ENCODE results near the gene PICALM.
"Not testable (repeated sequence)": the region's sequence is repeated elsewhere in the genome, so short reads cannot be mapped to it uniquely, and the experiment has no call there.

The PICALM gene, protein sequence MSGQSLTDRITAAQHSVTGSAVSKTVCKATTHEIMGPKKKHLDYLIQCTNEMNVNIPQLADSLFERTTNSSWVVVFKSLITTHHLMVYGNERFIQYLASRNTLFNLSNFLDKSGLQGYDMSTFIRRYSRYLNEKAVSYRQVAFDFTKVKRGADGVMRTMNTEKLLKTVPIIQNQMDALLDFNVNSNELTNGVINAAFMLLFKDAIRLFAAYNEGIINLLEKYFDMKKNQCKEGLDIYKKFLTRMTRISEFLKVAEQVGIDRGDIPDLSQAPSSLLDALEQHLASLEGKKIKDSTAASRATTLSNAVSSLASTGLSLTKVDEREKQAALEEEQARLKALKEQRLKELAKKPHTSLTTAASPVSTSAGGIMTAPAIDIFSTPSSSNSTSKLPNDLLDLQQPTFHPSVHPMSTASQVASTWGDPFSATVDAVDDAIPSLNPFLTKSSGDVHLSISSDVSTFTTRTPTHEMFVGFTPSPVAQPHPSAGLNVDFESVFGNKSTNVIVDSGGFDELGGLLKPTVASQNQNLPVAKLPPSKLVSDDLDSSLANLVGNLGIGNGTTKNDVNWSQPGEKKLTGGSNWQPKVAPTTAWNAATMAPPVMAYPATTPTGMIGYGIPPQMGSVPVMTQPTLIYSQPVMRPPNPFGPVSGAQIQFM

DNA sequence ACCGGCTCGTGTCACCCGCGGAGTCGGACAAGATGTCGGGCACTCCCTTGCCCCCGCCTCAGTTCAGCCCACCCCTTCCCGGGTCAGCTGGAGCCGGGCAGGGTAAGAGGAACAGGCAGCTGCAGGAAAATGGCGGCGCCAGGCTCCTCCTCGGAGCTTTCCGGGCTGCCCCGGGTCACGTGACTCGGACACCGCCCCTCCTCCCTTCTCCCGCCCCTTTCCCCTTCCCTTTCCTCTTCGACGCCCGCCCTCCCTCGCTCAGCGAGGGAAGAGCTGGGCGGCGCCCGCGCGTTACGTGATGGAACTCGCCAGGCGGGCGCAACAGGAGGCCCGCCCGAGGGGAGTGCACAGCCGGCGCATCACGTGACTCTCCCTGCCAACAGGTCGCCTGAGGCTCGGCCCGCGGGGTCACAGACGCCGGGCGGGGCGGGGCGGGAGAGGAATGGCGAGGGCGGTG lies at the start of gene PICALM:
Gene PICALM (minus strand): TSS at position 134 of the 457 bp plus-strand sequence. CDS start 304 bp downstream, outside the sequence.
- peaks cover 4% of the 10 kb centered on the region for H3K36me3 Mint-ChIP-seq
- peak within 1 kb of the TSS; percentile 98 for H3K4me3 Mint-ChIP-seq
- H3K27ac Mint-ChIP-seq = peak within 1 kb of the TSS; percentile 99
- peak; percentile 86 to 87 for DNase-seq (ENCODE audit: low spot score in 2 of 2)
- H3K4me1 Mint-ChIP-seq = peaks cover 39% of the 10 kb centered on the region
- no peaks in the 10 kb centered on the region for H3K27me3 Mint-ChIP-seq
- H3K9me3 Mint-ChIP-seq = no peaks in the 10 kb centered on the region
- peak; percentile 76 for ATAC-seq (ENCODE audit: low read depth)

DNA sequence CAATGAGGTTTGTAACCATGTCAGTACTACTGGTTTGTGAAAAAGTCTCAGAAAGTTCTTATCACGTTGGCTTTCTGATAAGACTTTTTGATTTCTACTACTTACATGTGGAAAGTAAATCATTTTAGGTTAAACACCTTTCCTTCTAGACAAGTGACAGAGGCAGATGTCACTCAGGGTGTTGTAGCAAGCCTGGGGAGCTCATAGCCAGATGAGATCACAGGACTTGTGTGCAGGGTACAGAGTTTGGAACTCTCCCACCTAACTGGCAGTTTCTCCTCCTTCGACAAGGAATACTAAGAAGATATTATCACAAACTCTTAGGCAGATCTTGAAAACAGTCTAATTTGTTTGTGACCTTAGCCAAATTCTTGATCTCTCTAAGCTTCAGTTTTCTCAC lies 49.4 kb upstream of the PICALM start:
- Mint-ChIP-seq H3K27ac (no peak overlapping the region), H3K27me3 (peaks cover 2% of the 10 kb centered on the region), H3K4me1 (peaks cover 19% of the 10 kb centered on the region), H3K4me3 (no peak overlapping the region), H3K36me3 (no peaks in the 10 kb centered on the region), H3K9me3 (no peaks in the 10 kb centered on the region)
- ATAC-seq (ENCODE audit: low read depth) (no peak), DNase-seq (ENCODE audit: low spot score in 2 of 2) (no peak)

DNA sequence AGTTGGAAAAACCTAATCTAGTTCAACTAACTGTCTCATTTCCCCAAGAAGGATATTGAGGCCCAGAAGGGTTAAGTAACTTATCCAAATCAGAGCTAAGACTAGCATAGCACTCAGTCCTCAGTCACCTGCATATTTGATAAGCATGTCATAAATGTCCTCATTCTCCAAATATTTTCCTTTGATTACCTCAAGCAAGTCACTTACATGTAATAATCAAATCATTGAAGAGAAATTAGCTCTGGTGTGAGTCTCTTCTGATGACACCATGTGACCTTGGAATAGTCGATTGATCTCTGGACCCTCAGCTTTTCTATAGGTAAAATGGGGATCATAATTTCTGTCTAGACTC lies 48.8 kb upstream of the PICALM start:
- Mint-ChIP-seq H3K36me3 (no peaks in the 10 kb centered on the region), H3K9me3 (no peaks in the 10 kb centered on the region), H3K27me3 (peaks cover 2% of the 10 kb centered on the region), H3K27ac (peak overlapping the region; percentile 77), H3K4me1 (peaks cover 19% of the 10 kb centered on the region), H3K4me3 (no peak overlapping the region)
- no peak for DNase-seq (ENCODE audit: low spot score in 2 of 2)
- no peak for ATAC-seq (ENCODE audit: low read depth)

DNA sequence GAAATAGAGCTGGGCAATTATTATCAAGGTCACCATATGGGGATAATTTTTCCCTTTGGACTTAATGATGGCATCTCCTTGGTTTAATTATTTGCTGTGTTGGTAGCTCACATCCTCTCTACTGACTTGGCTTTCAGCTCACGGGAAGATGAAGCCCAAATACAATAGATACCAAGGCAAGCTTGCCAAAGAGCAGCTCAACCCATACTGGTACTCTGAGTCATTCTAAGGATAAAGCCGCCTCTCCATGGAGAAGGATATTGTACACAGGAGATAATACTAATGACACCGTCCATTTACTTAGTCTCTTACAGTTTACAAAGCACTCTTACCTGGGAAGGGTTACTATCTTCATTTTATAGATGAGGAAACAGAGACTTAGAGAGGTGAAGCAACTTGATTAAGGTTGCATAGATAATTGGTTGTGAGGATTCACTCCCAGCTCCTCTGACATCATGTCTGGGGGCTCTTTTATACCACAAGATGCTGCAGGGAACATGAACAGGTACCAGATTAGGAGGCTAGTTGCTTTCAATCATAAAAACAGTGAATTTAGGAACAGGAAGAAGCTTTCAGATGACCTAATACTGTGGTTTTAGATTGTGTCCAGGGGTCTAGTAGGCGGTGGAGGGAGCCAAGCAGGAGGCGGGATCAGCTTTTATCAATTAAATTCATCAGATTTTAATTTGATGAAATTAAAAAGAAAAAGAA lies 48.3 kb upstream of the PICALM start:
- Mint-ChIP-seq H3K4me1 (peaks cover 19% of the 10 kb centered on the region), H3K4me3 (no peak overlapping the region), H3K9me3 (no peaks in the 10 kb centered on the region), H3K27ac (peak overlapping the region; percentile 77), H3K27me3 (peaks cover 2% of the 10 kb centered on the region), H3K36me3 (no peaks in the 10 kb centered on the region)
- DNase-seq (ENCODE audit: low spot score in 2 of 2) = no peak
- ATAC-seq (ENCODE audit: low read depth) = no peak

DNA sequence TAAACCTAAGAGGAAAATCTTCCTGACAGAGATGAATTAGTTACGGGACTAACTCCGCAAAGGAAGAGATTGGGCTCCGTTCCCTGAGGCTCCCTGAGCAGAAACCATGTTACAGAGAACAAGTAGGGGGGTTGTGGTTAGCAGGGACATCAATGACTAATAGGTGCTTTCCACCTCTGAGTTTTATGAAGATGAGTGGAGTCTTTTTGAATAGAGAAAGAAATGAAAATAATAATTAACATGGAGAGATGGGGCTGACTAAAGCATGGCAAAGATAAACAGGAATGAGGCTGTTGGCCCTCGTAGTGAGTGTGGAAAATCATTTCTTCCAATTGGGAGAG lies 47.5 kb upstream of the PICALM start:
- ATAC-seq (ENCODE audit: low read depth) = peak; percentile 93
- Mint-ChIP-seq H3K4me1 (peaks cover 19% of the 10 kb centered on the region), H3K36me3 (no peaks in the 10 kb centered on the region), H3K4me3 (peak overlapping the region; percentile 1), H3K9me3 (no peaks in the 10 kb centered on the region), H3K27me3 (no peaks in the 10 kb centered on the region), H3K27ac (peak overlapping the region; percentile 77)
- no peak for DNase-seq (ENCODE audit: low spot score in 2 of 2)

DNA sequence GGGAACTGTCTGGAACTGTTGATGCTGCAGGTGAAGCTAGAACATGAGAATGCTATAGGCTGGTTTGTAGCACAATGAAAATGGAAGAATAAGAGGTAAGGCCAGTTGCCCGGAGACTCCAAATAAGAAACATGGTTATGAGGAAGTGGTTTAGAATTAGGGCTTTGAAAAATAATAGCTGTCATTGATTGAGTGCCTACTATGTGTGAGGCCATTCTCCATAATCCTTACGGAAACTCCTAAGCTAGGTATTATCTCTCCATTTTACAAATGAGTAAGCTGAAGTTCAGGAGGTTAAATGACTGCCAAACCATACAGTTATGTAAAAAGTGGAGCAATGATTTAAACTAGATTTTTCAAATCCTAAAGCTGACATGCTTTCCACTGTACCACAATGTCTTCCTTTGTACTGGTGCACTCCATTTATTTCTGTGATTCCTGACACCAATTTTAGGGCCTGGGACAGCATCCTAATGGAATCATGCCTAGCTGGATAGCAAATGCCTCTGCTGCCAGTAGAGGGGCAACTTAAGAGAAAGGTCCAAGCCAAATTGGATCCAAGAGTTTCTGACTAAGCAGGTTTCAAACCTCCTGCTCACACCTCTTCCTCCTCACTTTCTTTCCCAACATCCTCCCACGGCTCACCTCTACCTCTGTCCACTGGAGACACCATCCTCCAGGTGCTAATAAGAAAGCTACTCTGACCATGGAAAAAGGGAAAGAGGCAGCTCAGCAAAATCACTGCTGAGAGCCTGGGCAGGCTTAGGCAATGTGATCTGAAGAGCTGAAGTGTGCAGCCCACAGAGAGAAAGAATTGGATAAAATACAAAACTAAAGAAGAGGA lies 46.9 kb upstream of the PICALM start:
- no peaks in the 10 kb centered on the region for H3K27me3 Mint-ChIP-seq
- H3K9me3 Mint-ChIP-seq = no peaks in the 10 kb centered on the region
- DNase-seq (ENCODE audit: low spot score in 2 of 2) (no peak), ATAC-seq (ENCODE audit: low read depth) (peak; percentile 47)
- H3K36me3 Mint-ChIP-seq = no peaks in the 10 kb centered on the region
- peaks cover 19% of the 10 kb centered on the region for H3K4me1 Mint-ChIP-seq
- peak overlapping the region; percentile 77 for H3K27ac Mint-ChIP-seq
- H3K4me3 Mint-ChIP-seq = peak overlapping the region; percentile 1

DNA sequence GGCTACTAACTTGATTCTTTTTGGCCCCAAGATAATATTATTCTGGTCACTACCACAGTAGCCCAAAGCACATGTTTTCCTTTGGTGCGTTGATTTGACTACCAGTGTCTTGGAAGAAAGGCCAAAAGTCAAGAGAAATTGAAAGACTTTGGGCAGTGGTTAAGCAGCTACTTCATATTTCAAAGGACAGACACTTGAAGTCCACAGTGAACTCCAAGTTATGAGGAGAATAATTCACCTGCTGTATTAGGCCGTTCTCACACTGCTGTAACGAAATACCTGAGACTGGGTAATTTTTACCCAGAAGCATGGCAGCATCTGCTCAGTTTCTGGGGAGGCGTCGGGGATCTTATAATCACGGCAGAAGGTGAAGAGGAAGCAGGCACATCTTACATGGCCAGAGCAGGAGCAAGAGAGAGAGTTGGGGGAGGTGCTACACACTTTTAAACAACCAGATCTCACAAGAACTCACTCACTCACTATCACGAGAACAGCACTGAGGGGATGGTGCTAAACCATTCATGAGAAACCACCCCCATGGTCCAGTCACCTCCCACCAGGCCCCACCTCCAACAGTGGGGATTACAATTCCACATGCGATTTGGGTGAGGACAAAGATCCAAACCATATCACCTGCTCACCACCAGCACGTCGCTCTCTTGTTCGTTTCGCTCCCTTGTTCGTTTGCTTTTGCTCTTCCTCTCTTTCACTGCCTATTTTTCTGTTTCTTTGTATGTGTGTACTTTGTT lies 40.2 kb upstream of the PICALM start:
- no peak overlapping the region for H3K4me3 Mint-ChIP-seq
- H3K27ac Mint-ChIP-seq = peak overlapping the region; percentile 28
- no peaks in the 10 kb centered on the region for H3K36me3 Mint-ChIP-seq
- DNase-seq (ENCODE audit: low spot score in 2 of 2) = no peak
- no peaks in the 10 kb centered on the region for H3K27me3 Mint-ChIP-seq
- no peak for ATAC-seq (ENCODE audit: low read depth)
- peaks cover 3% of the 10 kb centered on the region for H3K4me1 Mint-ChIP-seq
- no peaks in the 10 kb centered on the region for H3K9me3 Mint-ChIP-seq

DNA sequence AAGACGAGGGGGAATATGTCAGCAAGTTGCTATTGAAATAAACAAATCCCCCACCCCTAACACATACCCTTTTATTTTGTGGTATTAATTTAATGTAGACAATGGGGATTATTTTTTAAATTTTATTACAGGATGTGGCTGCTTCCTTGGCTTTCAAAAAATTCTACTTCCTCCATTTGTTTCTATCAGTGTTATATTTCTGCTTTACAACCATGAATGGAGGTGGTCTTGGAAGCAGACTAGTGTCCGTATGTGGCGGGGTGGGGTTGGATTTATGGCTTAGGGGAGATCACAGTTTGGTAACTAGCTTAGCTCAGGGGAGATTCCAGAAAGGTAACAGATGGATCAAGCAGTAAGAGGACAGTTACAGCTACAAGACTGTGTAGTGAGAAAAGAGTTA lies 39.3 kb upstream of the PICALM start:
- H3K4me1 Mint-ChIP-seq = peaks cover 3% of the 10 kb centered on the region
- H3K27ac Mint-ChIP-seq = no peak overlapping the region
- H3K9me3 Mint-ChIP-seq = no peaks in the 10 kb centered on the region
- ATAC-seq (ENCODE audit: low read depth) (no peak), DNase-seq (ENCODE audit: low spot score in 2 of 2) (no peak)
- H3K27me3 Mint-ChIP-seq = no peaks in the 10 kb centered on the region
- no peaks in the 10 kb centered on the region for H3K36me3 Mint-ChIP-seq
- no peak overlapping the region for H3K4me3 Mint-ChIP-seq

DNA sequence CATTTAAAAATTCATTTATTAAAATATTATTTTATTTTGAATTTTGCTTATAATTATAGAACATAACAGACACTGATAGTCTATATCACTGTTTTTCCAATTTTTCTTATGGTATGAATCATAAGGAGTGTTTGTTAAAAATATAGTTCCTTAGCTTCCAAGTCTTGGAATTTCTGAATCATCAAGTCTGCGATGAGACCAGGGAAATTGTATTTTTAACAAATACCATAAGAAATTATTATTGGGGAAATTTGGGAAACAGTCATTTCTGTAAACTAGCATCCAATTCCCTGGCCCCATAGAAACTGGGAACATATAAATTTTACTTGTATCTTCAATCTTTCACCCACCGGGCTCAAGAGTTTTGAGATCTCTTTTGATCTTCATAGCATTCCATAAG lies 38.0 kb upstream of the PICALM start:
- no peaks in the 10 kb centered on the region for H3K27me3 Mint-ChIP-seq
- H3K36me3 Mint-ChIP-seq = no peaks in the 10 kb centered on the region
- H3K4me1 Mint-ChIP-seq = peaks cover 3% of the 10 kb centered on the region
- no peaks in the 10 kb centered on the region for H3K9me3 Mint-ChIP-seq
- DNase-seq (ENCODE audit: low spot score in 2 of 2) = no peak
- ATAC-seq (ENCODE audit: low read depth) = no peak
- no peak overlapping the region for H3K27ac Mint-ChIP-seq
- H3K4me3 Mint-ChIP-seq = no peak overlapping the region

DNA sequence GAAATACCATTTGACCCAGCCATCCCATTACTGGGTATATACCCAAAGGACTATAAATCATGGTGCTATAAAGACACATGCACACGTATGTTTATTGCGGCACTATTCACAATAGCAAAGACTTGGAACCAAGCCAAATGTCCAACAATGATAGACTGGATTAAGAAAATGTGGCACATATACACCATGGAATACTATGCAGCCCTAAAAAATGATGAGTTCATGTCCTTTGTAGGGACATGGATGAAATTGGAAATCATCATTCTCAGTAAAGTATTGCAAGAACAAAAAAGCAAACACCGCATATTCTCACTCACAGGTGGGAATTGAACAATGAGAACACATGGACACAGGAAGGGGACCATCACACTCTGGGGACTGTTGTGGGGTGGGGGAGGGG lies 37.1 kb upstream of the PICALM start:
- not testable (repeated sequence) for H3K27ac Mint-ChIP-seq; H3K4me3 Mint-ChIP-seq; H3K36me3 Mint-ChIP-seq; H3K9me3 Mint-ChIP-seq; DNase-seq (ENCODE audit: low spot score in 2 of 2); H3K4me1 Mint-ChIP-seq; ATAC-seq (ENCODE audit: low read depth); H3K27me3 Mint-ChIP-seq

DNA sequence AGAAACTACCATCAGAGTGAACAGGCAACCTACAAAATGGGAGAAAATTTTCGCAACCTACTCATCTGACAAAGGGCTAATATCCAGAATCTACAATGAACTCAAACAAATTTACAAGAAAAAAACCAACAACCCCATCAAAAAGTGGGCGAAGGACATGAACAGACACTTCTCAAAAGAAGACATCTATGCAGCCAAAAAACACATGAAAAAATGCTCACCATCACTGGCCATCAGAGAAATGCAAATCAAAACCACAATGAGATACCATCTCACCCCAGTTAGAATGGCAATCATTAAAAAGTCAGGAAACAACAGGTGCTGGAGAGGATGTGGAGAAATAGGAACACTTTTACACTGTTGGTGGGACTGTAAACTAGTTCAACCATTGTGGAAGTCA lies 36.7 kb upstream of the PICALM start:
- not testable (repeated sequence) for ATAC-seq (ENCODE audit: low read depth); H3K9me3 Mint-ChIP-seq; H3K27ac Mint-ChIP-seq; H3K4me1 Mint-ChIP-seq; H3K36me3 Mint-ChIP-seq; DNase-seq (ENCODE audit: low spot score in 2 of 2); H3K27me3 Mint-ChIP-seq; H3K4me3 Mint-ChIP-seq

DNA sequence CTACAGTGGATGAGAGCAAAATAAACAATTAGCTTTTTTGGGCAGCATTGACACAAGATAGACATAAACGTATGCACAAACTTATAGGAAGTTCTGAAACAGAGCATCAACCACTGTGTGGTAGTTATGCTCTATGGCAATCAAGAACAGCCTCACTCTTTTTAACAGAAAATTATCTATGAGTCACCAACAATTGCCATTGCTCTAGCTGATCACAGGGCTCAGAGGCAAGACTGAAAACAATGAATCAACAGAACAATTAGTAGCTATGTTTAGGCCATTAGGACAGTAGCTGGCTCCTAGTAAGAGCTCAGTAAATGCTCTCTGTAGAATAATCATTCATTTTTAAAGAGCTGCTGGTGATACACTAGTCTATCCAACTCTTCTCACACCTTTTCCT lies 34.9 kb upstream of the PICALM start:
- Mint-ChIP-seq H3K9me3 (no peaks in the 10 kb centered on the region), H3K27ac (no peak overlapping the region), H3K27me3 (no peaks in the 10 kb centered on the region), H3K36me3 (no peaks in the 10 kb centered on the region), H3K4me1 (peaks cover 6% of the 10 kb centered on the region), H3K4me3 (no peak overlapping the region)
- ATAC-seq (ENCODE audit: low read depth) (no peak), DNase-seq (ENCODE audit: low spot score in 2 of 2) (no peak)

DNA sequence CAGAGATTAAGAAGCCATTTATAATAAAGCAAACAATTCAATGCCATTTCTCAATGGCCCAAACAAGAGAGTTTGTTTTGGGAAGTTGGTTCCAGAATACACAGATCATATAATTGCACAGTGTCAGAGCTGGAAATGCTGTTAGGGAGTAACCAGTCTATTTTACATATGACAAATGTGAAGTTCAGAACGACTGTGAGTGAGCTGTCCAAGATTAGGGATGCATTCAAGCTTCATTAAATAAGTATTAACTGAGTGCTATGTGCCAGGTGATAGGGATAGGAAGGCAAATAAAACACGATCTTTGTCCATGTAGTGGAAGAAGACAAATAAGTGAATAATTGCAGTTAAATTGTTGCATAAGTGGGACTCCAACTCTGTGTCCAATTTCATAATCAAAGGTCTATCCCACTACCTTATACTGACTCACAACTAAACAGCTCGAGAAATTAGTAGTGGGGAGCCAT lies 33.1 kb upstream of the PICALM start:
- no peak for DNase-seq (ENCODE audit: low spot score in 2 of 2)
- no peaks in the 10 kb centered on the region for H3K9me3 Mint-ChIP-seq
- H3K4me3 Mint-ChIP-seq = no peak overlapping the region
- peaks cover 6% of the 10 kb centered on the region for H3K4me1 Mint-ChIP-seq
- ATAC-seq (ENCODE audit: low read depth) = no peak
- H3K27ac Mint-ChIP-seq = no peak overlapping the region
- no peaks in the 10 kb centered on the region for H3K36me3 Mint-ChIP-seq
- no peaks in the 10 kb centered on the region for H3K27me3 Mint-ChIP-seq
